OCI-LY1 (cell line): ENCODE data around the gene RBMX.

Source experiments
- H2AFZ ChIP-seq: fragments of 200-600 bp; sonication (generic), shearing (Covaris generic); 2 replicates; pipeline ENCODE4 v1.6.0; 2014; ENCODE audit warnings: antibody characterized with exemption, mild to moderate bottlenecking, low read length
- H3F3A ChIP-seq: fragments of 200-600 bp; sonication (generic), shearing (Covaris generic); 2 replicates; pipeline ENCODE4 v1.6.0; 2014; ENCODE audit warnings: mild to moderate bottlenecking, antibody characterized with exemption, low read length, moderate library complexity; ENCODE audit not compliant: insufficient read depth
- H3K27ac ChIP-seq: fragments of 200-600 bp; sonication (generic); 2 replicates; pipeline ENCODE4 v1.5.1; 2014; ENCODE audit warnings: low read length, mixed run types, mild to moderate bottlenecking, low read depth; ENCODE audit not compliant: poor library complexity, severe bottlenecking
- H3K27me3 ChIP-seq: fragments of 200-600 bp; sonication (generic); 2 replicates; pipeline ENCODE4 v1.6.0; 2014; ENCODE audit warnings: antibody characterized with exemption, mild to moderate bottlenecking, low read length, moderate library complexity; ENCODE audit not compliant: insufficient read depth
- H3K36me3 ChIP-seq: fragments of 200-600 bp; sonication (generic); 2 replicates; pipeline ENCODE4 v1.6.1; 2014; ENCODE audit warnings: mild to moderate bottlenecking, antibody characterized with exemption, low read length, moderate library complexity, mixed read lengths; ENCODE audit not compliant: insufficient read depth
- H3K4me1 ChIP-seq: fragments of 200-600 bp; sonication (generic); 2 replicates; pipeline ENCODE4 v1.5.1; 2014; ENCODE audit warnings: mild to moderate bottlenecking, low read length, moderate library complexity; ENCODE audit not compliant: insufficient read depth, severe bottlenecking
- H3K4me2 ChIP-seq: fragments of 200-600 bp; sonication (generic), shearing (Covaris generic); 2 replicates; pipeline ENCODE4 v1.6.1; 2014; ENCODE audit warnings: low read length
- H3K4me3 ChIP-seq: fragments of 200-600 bp; sonication (generic); 2 replicates; pipeline ENCODE4 v1.5.1; 2014; ENCODE audit warnings: low read length, low read depth, mild to moderate bottlenecking, mixed read lengths; ENCODE audit not compliant: poor library complexity, severe bottlenecking
- H3K79me2 ChIP-seq: fragments of 200-600 bp; shearing (Covaris generic); 2 replicates; pipeline ENCODE4 v1.6.1; 2016; ENCODE audit warnings: mixed run types, low read length, mixed read lengths; ENCODE audit not compliant: insufficient read depth
- H3K9ac ChIP-seq: fragments of 200-600 bp; sonication (generic), shearing (Covaris generic); 2 replicates; pipeline ENCODE4 v1.6.1; 2014; ENCODE audit warnings: mild to moderate bottlenecking, low read length, mixed read lengths
- H3K9me2 ChIP-seq: fragments of 200-600 bp; sonication (generic), shearing (Covaris generic); 2 replicates; pipeline ENCODE4 v1.6.1; 2014; ENCODE audit warnings: low read depth, mild to moderate bottlenecking, low read length, mixed read lengths
- H3K9me3 ChIP-seq: fragments of 200-600 bp; shearing (Covaris generic); 2 replicates; pipeline ENCODE4 v1.6.1; 2014; ENCODE audit warnings: low read length, mixed read lengths
- H4K20me1 ChIP-seq: fragments of 200-600 bp; sonication (generic), shearing (Covaris generic); 2 replicates; pipeline ENCODE4 v1.6.0; 2016; ENCODE audit warnings: mild to moderate bottlenecking, low read length; ENCODE audit not compliant: insufficient read depth
- EZH2 ChIP-seq: fragments of 200-600 bp; sonication (generic), shearing (Covaris generic); IDR thresholded peaks from 2 replicates; pipeline ENCODE4 v1.8.0; 2017; ENCODE audit warnings: borderline replicate concordance, mixed run types, mild to moderate bottlenecking, antibody characterized with exemption, low read length, moderate library complexity, mixed read lengths
- TF ChIP-seq, protein P1 (sequence below): fragments of 200-600 bp; sonication (generic), shearing (Covaris generic); IDR thresholded peaks from 2 replicates; pipeline ENCODE4 v1.5.1; 2017; ENCODE audit warnings: mild to moderate bottlenecking, antibody characterized with exemption, low read length, moderate library complexity, mixed read lengths

RBMX gene

GRCh38 chrX:136839196-136839595, 41.3 kb downstream of the RBMX start:
- no peak overlapping the region for H3K4me3 ChIP-seq
- no peak overlapping the region for H3K9ac ChIP-seq
- no peaks in the 10 kb centered on the region for H3K27me3 ChIP-seq
- H3K36me3 ChIP-seq: 0 out of 2 replicates have a peak, but pooled peaks cover 4% of the 10 kb centered on the region
- H4K20me1 ChIP-seq: no peaks in the 10 kb centered on the region
- no peaks in the 10 kb centered on the region for H3K9me2 ChIP-seq
- H3K4me1 ChIP-seq: no peaks in the 10 kb centered on the region
- no peaks in the 10 kb centered on the region for H3K9me3 ChIP-seq
- no peaks in the 10 kb centered on the region for H3K79me2 ChIP-seq
- H3F3A ChIP-seq: no peaks in the 10 kb centered on the region
- no peak overlapping the region for H3K4me2 ChIP-seq
- no peak overlapping the region for H2AFZ ChIP-seq
- TF ChIP-seq, protein P1, sequence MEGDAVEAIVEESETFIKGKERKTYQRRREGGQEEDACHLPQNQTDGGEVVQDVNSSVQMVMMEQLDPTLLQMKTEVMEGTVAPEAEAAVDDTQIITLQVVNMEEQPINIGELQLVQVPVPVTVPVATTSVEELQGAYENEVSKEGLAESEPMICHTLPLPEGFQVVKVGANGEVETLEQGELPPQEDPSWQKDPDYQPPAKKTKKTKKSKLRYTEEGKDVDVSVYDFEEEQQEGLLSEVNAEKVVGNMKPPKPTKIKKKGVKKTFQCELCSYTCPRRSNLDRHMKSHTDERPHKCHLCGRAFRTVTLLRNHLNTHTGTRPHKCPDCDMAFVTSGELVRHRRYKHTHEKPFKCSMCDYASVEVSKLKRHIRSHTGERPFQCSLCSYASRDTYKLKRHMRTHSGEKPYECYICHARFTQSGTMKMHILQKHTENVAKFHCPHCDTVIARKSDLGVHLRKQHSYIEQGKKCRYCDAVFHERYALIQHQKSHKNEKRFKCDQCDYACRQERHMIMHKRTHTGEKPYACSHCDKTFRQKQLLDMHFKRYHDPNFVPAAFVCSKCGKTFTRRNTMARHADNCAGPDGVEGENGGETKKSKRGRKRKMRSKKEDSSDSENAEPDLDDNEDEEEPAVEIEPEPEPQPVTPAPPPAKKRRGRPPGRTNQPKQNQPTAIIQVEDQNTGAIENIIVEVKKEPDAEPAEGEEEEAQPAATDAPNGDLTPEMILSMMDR: no peak
- TF ChIP-seq EZH2: no peak
- H3K27ac ChIP-seq: no peak overlapping the region

- Histone ChIP-seq H4K20me1 (no peaks in the 10 kb centered on the region), H3K9ac (no peak overlapping the region), H3F3A (no peaks in the 10 kb centered on the region), H3K9me2 (no peaks in the 10 kb centered on the region), H2AFZ (no peak overlapping the region), H3K4me3 (no peak overlapping the region), H3K4me1 (no peaks in the 10 kb centered on the region), H3K79me2 (no peaks in the 10 kb centered on the region), H3K36me3 (no peaks in the 10 kb centered on the region), H3K9me3 (no peaks in the 10 kb centered on the region), H3K27me3 (no peaks in the 10 kb centered on the region), H3K27ac (no peak overlapping the region), H3K4me2 (no peak overlapping the region)
- TF ChIP-seq, protein P1: no peak
- no peak for TF ChIP-seq EZH2
Observed at GRCh38 chrX:136835761-136836160, 44.8 kb downstream of the RBMX start.

DNA sequence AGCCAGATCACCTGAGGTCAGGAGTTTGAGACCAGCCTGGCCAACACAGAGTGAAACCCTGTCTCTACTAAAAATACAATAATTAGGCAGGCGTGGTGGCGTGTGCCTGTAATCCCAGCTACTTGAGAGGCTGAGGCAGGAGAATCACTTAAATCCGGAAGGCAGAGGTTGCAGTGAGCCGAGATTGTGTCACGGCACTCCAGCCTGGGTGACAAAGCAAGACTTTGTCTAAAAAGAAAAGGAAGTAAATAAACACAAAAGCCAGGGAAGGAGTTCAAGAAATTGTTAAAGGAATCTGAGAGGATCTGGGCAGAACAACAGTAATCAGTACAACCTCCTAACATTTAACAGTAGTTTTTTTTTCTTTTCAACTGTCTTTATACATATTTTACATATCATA, 51.1 kb downstream of the RBMX start:
- Histone ChIP-seq H3K36me3 (no peaks in the 10 kb centered on the region), H3K79me2 (no peaks in the 10 kb centered on the region), H2AFZ (no peak overlapping the region), H3K4me3 (no peak overlapping the region), H3F3A (no peaks in the 10 kb centered on the region), H3K27ac (no peak overlapping the region), H3K9me2 (no peaks in the 10 kb centered on the region), H3K27me3 (no peaks in the 10 kb centered on the region), H3K4me2 (no peak overlapping the region), H4K20me1 (no peaks in the 10 kb centered on the region), H3K9me3 (no peaks in the 10 kb centered on the region), H3K9ac (no peak overlapping the region), H3K4me1 (no peaks in the 10 kb centered on the region)
- TF ChIP-seq, protein P1: no peak
- TF ChIP-seq EZH2: no peak
